SK-N-SH (cell line): ENCODE measurements around the gene LRMDA. TPM values are rescaled to one million over a fixed set of nuclear protein-coding genes. Genes with fewer than 3 reads are reported as not detected.
A peak's percentile ranks its signal among the peaks of the same experiment; 100 is the strongest.

ENCODE experiments used
- CTCF ChIA-PET: fragments of 300-600, 350-600 bp; formaldehyde crosslinking; extraction: SDS; loops from one replicate; lab custom pipeline; 2021; lab: Yijun Ruan, JAX
- POLR2A ChIA-PET: fragments of 350-600 bp; sonication (Branson Sonifier 250); formaldehyde crosslinking; extraction: SDS; loops from one replicate; lab custom pipeline; 2020; ENCODE audit warnings: antibody characterized with exemption, inconsistent platforms; lab: Yijun Ruan, JAX
- DNase-seq: peaks from one replicate; pipeline ENCODE4 v3.0.0; 2012
- H2AFZ ChIP-seq: fragments of 200-600 bp; sonication (generic); 2 replicates; pipeline ENCODE4 v1.8.1; 2016; ENCODE audit warnings: antibody characterized with exemption, mild to moderate bottlenecking, low read depth
- H3F3A ChIP-seq: fragments of 200-600 bp; sonication (generic); replicated peaks from 2 replicates; pipeline ENCODE3; 2016; ENCODE audit warnings: antibody characterized with exemption, mild to moderate bottlenecking; ENCODE audit not compliant: insufficient read depth
- H3K27ac ChIP-seq, 2 experiments: fragments of 200-500 bp in 1 of 2; fragments of 200-600 bp in 1 of 2; sonication (Bioruptor generic) in 1 of 2; sonication (generic), shearing (Covaris generic) in 1 of 2; 2 replicates each; pipeline versions ENCODE4 v1.5.1 to v1.6.1; 2014 to 2016; ENCODE audit warnings: low read depth in 2 of 2, inconsistent platforms in 1 of 2, low read length in 1 of 2, mild to moderate bottlenecking in 1 of 2, mixed read lengths in 1 of 2
- H3K27me3 ChIP-seq: fragments of 200-600 bp; sonication (generic), shearing (Covaris generic); 2 replicates; pipeline ENCODE4 v1.6.1; 2016; ENCODE audit warnings: mixed run types; ENCODE audit not compliant: insufficient read depth
- H3K36me3 ChIP-seq, 2 experiments: fragments of 200-500 bp in 1 of 2; fragments of 200-600 bp in 1 of 2; sonication (Bioruptor generic) in 1 of 2; sonication (generic) in 1 of 2; replicated peaks in 1 of 2; 2 replicates each; pipeline versions ENCODE3 to v1.5.1; 2014 to 2016; ENCODE audit warnings: low read length in 1 of 2, mild to moderate bottlenecking in 1 of 2; ENCODE audit not compliant: insufficient read depth in 2 of 2, control insufficient read depth in 1 of 2
- H3K4me1 ChIP-seq, 2 experiments: fragments of 200-500 bp in 1 of 2; fragments of 200-600 bp in 1 of 2; sonication (Bioruptor generic) in 1 of 2; sonication (generic), shearing (Covaris generic) in 1 of 2; 2 replicates each; pipeline versions ENCODE4 v1.5.1 to v1.6.1; 2014 to 2016; ENCODE audit warnings: low read depth in 1 of 2, low read length in 1 of 2, mixed run types in 1 of 2; ENCODE audit not compliant: insufficient read depth in 2 of 2, control insufficient read depth in 1 of 2
- H3K4me2 ChIP-seq: fragments of 200-600 bp; sonication (generic), shearing (Covaris generic); 2 replicates; pipeline ENCODE4 v1.6.1; 2017; ENCODE audit warnings: mixed run types
- H3K4me3 ChIP-seq, 2 experiments: fragments of 200-500 bp in 1 of 2; fragments of 200-600 bp in 1 of 2; sonication (Bioruptor generic) in 1 of 2; sonication (generic), shearing (Covaris generic) in 1 of 2; 2 replicates each; pipeline versions ENCODE4 v1.5.1 to v1.8.1; 2014 to 2016; ENCODE audit warnings: low read depth in 2 of 2, inconsistent platforms in 1 of 2, low read length in 1 of 2, mild to moderate bottlenecking in 1 of 2, mixed read lengths in 1 of 2, moderate library complexity in 1 of 2
- H3K79me2 ChIP-seq: fragments of 200-600 bp; sonication (generic); 2 replicates; pipeline ENCODE4 v1.8.1; 2017; ENCODE audit warnings: mild to moderate bottlenecking; ENCODE audit not compliant: insufficient read depth
- H3K9ac ChIP-seq: fragments of 200-600 bp; sonication (generic); 2 replicates; pipeline ENCODE4 v1.6.1; 2017; ENCODE audit warnings: mixed run types
- H3K9me2 ChIP-seq: fragments of 200-600 bp; sonication (generic); 2 replicates; pipeline ENCODE4 v1.6.1; 2017; ENCODE audit warnings: mixed run types
- H3K9me3 ChIP-seq: fragments of 200-600 bp; sonication (generic); 2 replicates; pipeline ENCODE4 v1.6.1; 2017; ENCODE audit warnings: mixed run types, mild to moderate bottlenecking, moderate library complexity
- H4K20me1 ChIP-seq: fragments of 200-600 bp; sonication (generic); 2 replicates; pipeline ENCODE4 v1.6.1; 2017; ENCODE audit warnings: mild to moderate bottlenecking, mixed run types; ENCODE audit not compliant: insufficient read depth
- ELF1 ChIP-seq: IDR thresholded peaks from 2 replicates; pipeline ENCODE4 v1.4.0; 2012
- EP300 ChIP-seq, 2 experiments: IDR thresholded peaks; 2 replicates each; pipeline versions ENCODE4 v1.4.0 to v1.6.1; 2012; ENCODE audit warnings: borderline replicate concordance in 1 of 2, low read depth in 1 of 2, low read length in 1 of 2
- FOXJ3 ChIP-seq: sonication (generic); formaldehyde crosslinking; IDR thresholded peaks from 2 replicates; pipeline ENCODE4 v1.5.1; 2020; ENCODE audit warnings: mild to moderate bottlenecking, missing genetic modification reagents
- FOXM1 ChIP-seq: IDR thresholded peaks from 2 replicates; pipeline ENCODE4 v1.4.0; 2012; ENCODE audit warnings: low read depth, mild to moderate bottlenecking
- GABPA ChIP-seq: IDR thresholded peaks from 2 replicates; pipeline ENCODE4 v1.4.0; 2012; ENCODE audit warnings: low read depth, mild to moderate bottlenecking
- JUND ChIP-seq: IDR thresholded peaks from 2 replicates; pipeline ENCODE4 v1.4.0; 2012
- MEF2A ChIP-seq: IDR thresholded peaks from 2 replicates; pipeline ENCODE4 v1.4.0; 2012; ENCODE audit warnings: low read depth, borderline replicate concordance
- MXI1 ChIP-seq: IDR thresholded peaks from 2 replicates; pipeline ENCODE4 v1.6.1; 2012; ENCODE audit warnings: mild to moderate bottlenecking, low read depth, low read length, improper control_type of control experiment
- NFIC ChIP-seq: IDR thresholded peaks from 2 replicates; pipeline ENCODE4 v1.4.0; 2012; ENCODE audit warnings: borderline replicate concordance
- NRF1 ChIP-seq: IDR thresholded peaks from 2 replicates; pipeline ENCODE4 v1.6.1; 2012; ENCODE audit warnings: low read depth, mild to moderate bottlenecking, low read length
- POLR2AphosphoS5 ChIP-seq: IDR thresholded peaks from 2 replicates; pipeline ENCODE4 v1.6.1; 2012; ENCODE audit warnings: low read depth, low read length
- RFX5 ChIP-seq: IDR thresholded peaks from 2 replicates; pipeline ENCODE4 v1.6.1; 2012; ENCODE audit warnings: mild to moderate bottlenecking, improper control_type of control experiment, low read length
- RXRA ChIP-seq: IDR thresholded peaks from 2 replicates; pipeline ENCODE4 v1.4.0; 2012; ENCODE audit warnings: low read depth, mild to moderate bottlenecking, borderline replicate concordance
- SMC3 ChIP-seq: IDR thresholded peaks from 2 replicates; pipeline ENCODE4 v1.6.1; 2012; ENCODE audit warnings: low read depth, low read length, improper control_type of control experiment
- TAF1 ChIP-seq: IDR thresholded peaks from 2 replicates; pipeline ENCODE4 v1.6.1; 2012; ENCODE audit warnings: low read depth, mild to moderate bottlenecking, low read length, moderate library complexity, borderline replicate concordance
- YY1 ChIP-seq: IDR thresholded peaks from 2 replicates; pipeline ENCODE4 v1.4.0; 2012; ENCODE audit warnings: low read depth, mild to moderate bottlenecking
- WGBS: methylation state at CpG from one replicate; pipeline ENCODE4 v1.1.6; 2017; ENCODE audit warnings: low lambda C conversion rate; 5-methylcytosine and 5-hydroxymethylcytosine counted together
- polyA plus RNA-seq, 3 experiments: library from polyadenylated mRNA; depleted of rRNA; stranded (reverse); fragments of >200 nt; gene quantifications; 2 replicates each; pipeline ENCODE4 v1.2.3, GENCODE V29; 2012
- TF ChIP-seq, protein P1 (sequence below): IDR thresholded peaks from 2 replicates; pipeline ENCODE4 v1.4.0; 2012; ENCODE audit warnings: low read depth, borderline replicate concordance
- TF ChIP-seq, protein P2 (sequence below): IDR thresholded peaks from 2 replicates; pipeline ENCODE4; 2012
- TF ChIP-seq, protein P3 (sequence below): IDR thresholded peaks from 2 replicates; pipeline ENCODE4 v1.6.1; 2012; ENCODE audit warnings: mild to moderate bottlenecking, low read depth, low read length, moderate library complexity

Gene LRMDA
- polyA plus RNA-seq, 1 of the 3 experiments (the other 2 are of a cell fraction), result 0.95 TPM

DNA sequence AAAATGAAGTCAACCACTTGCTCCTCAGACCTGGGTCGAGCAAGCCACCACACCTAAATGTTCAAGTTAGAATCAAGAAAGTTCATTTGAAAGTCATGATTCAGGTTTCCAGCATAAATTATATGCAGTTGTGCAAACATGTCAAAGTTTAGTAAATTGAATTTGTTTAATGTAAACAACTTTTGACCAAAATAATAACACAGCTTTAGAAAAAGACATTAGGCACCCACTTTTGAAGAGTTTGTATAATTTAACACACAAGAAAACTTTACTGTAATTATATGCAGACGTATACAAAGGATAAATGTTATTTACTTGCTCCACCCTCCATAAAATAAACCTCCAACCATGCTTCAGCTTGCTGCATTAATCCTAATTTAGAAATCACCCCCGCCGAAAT lies 680.0 kb downstream of the LRMDA start:
- Histone ChIP-seq H3K9me3 (no peaks in the 10 kb centered on the region), H3K9ac (no peak overlapping the region), H3F3A (peaks cover 3% of the 10 kb centered on the region), H3K27me3 (no peaks in the 10 kb centered on the region), H3K4me2 (0 out of 2 replicates have a peak overlapping the region, but pooled peaks have one; percentile 19), H3K36me3 (no peaks in the 10 kb centered on the region), H2AFZ (no peak overlapping the region), H3K4me3 (no peak overlapping the region), H3K4me1 (peaks cover 9 to 46% of the 10 kb centered on the region in 2 experiments), H3K27ac (peak overlapping the region in 1 of 2 experiments; percentile 90; a peak in 1 of 4 replicates), H4K20me1 (no peaks in the 10 kb centered on the region), H3K9me2 (no peaks in the 10 kb centered on the region), H3K79me2 (no peaks in the 10 kb centered on the region)
- DNase-seq, result no peak
- WGBS, result 77% methylated on average over 4 of the region's 4 CpGs
- POLR2A ChIA-PET, result interaction anchor here (1.1 kb wide), 1 partner anchor 710 kb away, joined by 3 read pairs; the partner anchor contains the start of gene ZNF503
- CTCF ChIA-PET, result interaction anchor here (0.6 to 1.8 kb wide), 5 partner anchors 10 to 711 kb away, joined by 3 to 4 read pairs (median 3); no protein-coding TSS in a partner anchor
- TF ChIP-seq FOXJ3 (no peak), RFX5 (no peak), NFIC (no peak)

DNA sequence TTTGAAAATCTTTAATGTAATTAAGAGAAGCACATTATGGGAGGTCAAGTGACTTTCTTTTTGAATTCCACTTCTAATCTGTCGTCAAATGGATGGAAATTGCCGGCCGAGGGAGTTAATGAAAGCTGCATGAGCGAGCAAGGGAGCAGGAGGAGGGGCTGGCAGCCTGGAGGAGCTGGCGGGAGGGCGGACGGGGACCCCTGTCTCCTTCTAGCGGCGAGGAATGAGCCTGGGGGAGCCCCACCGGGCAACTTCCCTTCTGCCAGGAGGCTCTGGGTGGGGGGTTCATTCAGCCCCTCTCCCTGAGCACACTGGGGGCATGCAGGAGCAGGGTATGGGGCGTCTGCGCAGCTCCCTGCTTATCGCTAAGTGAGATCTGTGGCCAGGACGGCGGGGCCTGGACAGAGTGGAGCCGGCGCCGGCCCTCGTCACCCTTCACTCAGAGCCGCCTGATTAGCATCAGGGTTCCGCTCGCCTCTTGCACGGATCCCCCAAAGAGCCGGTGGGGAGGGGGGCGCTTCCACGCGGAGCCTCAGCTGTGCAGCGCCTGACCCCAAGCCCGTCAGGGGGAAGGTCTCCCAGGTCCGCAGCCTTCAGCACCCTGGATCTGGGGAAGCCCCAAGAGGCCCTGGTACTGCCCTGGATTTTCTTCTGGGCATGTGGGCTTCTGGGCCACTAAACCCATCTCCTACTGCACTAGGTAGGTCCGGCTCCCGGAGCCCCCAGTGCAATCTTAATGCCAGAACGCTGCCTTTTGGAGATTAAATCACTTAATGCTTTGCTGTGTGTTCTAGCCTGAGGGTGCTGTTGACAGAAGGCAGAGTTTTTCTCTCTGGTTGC lies 680.8 kb downstream of the LRMDA start:
- POLR2A ChIA-PET, result interaction anchor here (1.1 kb wide), 1 partner anchor 710 kb away, joined by 3 read pairs; the partner anchor contains the start of gene ZNF503
- Histone ChIP-seq H2AFZ (no peak overlapping the region), H3K79me2 (no peaks in the 10 kb centered on the region), H3K9me2 (no peaks in the 10 kb centered on the region), H3F3A (peaks cover 3% of the 10 kb centered on the region), H3K9me3 (no peaks in the 10 kb centered on the region), H3K27ac (peak overlapping the region; percentile 18 to 90), H3K36me3 (no peaks in the 10 kb centered on the region), H3K4me3 (peak overlapping the region in 1 of 2 experiments; percentile 37; a peak in 1 of 4 replicates), H3K27me3 (no peaks in the 10 kb centered on the region), H3K4me2 (peak overlapping the region; percentile 19; the same call in 1 of the 2 replicates), H4K20me1 (no peaks in the 10 kb centered on the region), H3K9ac (no peak overlapping the region), H3K4me1 (peaks cover 9 to 45% of the 10 kb centered on the region in 2 experiments)
- CTCF ChIA-PET, result interaction anchor here (0.8 to 1.8 kb wide), 6 partner anchors 74 to 712 kb away, joined by 3 to 7 read pairs (median 3); no protein-coding TSS in a partner anchor
- 45% methylated on average over 14 of the region's 33 CpGs for WGBS
- peak; percentile 82 for DNase-seq
- no peak for TF ChIP-seq ELF1
- TF ChIP-seq, protein P1, sequence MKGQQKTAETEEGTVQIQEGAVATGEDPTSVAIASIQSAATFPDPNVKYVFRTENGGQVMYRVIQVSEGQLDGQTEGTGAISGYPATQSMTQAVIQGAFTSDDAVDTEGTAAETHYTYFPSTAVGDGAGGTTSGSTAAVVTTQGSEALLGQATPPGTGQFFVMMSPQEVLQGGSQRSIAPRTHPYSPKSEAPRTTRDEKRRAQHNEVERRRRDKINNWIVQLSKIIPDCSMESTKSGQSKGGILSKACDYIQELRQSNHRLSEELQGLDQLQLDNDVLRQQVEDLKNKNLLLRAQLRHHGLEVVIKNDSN, result no peak
- TF ChIP-seq, protein P2, sequence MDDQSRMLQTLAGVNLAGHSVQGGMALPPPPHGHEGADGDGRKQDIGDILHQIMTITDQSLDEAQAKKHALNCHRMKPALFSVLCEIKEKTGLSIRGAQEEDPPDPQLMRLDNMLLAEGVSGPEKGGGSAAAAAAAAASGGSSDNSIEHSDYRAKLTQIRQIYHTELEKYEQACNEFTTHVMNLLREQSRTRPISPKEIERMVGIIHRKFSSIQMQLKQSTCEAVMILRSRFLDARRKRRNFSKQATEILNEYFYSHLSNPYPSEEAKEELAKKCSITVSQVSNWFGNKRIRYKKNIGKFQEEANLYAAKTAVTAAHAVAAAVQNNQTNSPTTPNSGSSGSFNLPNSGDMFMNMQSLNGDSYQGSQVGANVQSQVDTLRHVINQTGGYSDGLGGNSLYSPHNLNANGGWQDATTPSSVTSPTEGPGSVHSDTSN, result peak; percentile 58
- peak; percentile 63 to 90; a peak in 3 of 4 replicates for TF ChIP-seq EP300 (IDR thresholded peaks at IDR 0.05; ENCODE audit: borderline replicate concordance in 1 of 2, low read depth in 1 of 2, low read length in 1 of 2)
- peak; percentile 33; the same call in 1 of the 2 replicates for TF ChIP-seq NFIC
- TF ChIP-seq NRF1, result peak; percentile 23; the same call in 1 of the 2 replicates
- TF ChIP-seq SMC3, result no peak
- peak; percentile 89 for TF ChIP-seq FOXJ3
- TF ChIP-seq FOXM1, result no peak
- TF ChIP-seq RFX5, result no peak
- TF ChIP-seq TAF1, result no peak
- TF ChIP-seq YY1, result no peak
- 0 out of 2 replicates have a peak, but pooled peaks have one; percentile 12 for TF ChIP-seq RXRA
- no peak for TF ChIP-seq GABPA
- peak; percentile 37; the same call in 1 of the 2 replicates for TF ChIP-seq MXI1
- TF ChIP-seq, protein P3, sequence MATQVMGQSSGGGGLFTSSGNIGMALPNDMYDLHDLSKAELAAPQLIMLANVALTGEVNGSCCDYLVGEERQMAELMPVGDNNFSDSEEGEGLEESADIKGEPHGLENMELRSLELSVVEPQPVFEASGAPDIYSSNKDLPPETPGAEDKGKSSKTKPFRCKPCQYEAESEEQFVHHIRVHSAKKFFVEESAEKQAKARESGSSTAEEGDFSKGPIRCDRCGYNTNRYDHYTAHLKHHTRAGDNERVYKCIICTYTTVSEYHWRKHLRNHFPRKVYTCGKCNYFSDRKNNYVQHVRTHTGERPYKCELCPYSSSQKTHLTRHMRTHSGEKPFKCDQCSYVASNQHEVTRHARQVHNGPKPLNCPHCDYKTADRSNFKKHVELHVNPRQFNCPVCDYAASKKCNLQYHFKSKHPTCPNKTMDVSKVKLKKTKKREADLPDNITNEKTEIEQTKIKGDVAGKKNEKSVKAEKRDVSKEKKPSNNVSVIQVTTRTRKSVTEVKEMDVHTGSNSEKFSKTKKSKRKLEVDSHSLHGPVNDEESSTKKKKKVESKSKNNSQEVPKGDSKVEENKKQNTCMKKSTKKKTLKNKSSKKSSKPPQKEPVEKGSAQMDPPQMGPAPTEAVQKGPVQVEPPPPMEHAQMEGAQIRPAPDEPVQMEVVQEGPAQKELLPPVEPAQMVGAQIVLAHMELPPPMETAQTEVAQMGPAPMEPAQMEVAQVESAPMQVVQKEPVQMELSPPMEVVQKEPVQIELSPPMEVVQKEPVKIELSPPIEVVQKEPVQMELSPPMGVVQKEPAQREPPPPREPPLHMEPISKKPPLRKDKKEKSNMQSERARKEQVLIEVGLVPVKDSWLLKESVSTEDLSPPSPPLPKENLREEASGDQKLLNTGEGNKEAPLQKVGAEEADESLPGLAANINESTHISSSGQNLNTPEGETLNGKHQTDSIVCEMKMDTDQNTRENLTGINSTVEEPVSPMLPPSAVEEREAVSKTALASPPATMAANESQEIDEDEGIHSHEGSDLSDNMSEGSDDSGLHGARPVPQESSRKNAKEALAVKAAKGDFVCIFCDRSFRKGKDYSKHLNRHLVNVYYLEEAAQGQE, result no peak
- no peak for TF ChIP-seq POLR2AphosphoS5
- TF ChIP-seq MEF2A, result no peak
- TF ChIP-seq JUND, result peak; percentile 12; the same call in 1 of the 2 replicates
